Activated CD8-positive, alpha-beta memory T cell treated with anti-CD3 and anti-CD28 coated beads, Interleukin-2, amount 10 ng/mL, durations not matched to agents 7 days and 5 days (primary cell): Measurements from ENCODE around the gene PHF8. TPM values are rescaled to one million over a fixed set of nuclear protein-coding genes. Genes with fewer than 3 reads are reported as not detected.

Source experiments
- ATAC-seq: fragments of 150-1000 bp; cut with Tn5 transposase; one replicate; pipeline ENCODE4 v1.10.0; 2021; ENCODE audit warnings: moderate library complexity
- CTCF ChIA-PET: fragments of 350-600 bp; sonication (Branson Sonifier 250); formaldehyde crosslinking; loops from one replicate; lab custom pipeline; 2021; ENCODE audit warnings: antibody characterized with exemption; lab: Charles Lee
- DNase-seq: peaks from one replicate; pipeline ENCODE4 v3.0.0-alpha.2; 2020
- H3K27ac Mint-ChIP-seq: one replicate; pipeline ENCODE4 v1.8.0; 2021; ENCODE audit warnings: mild to moderate bottlenecking, mixed read lengths
- H3K27me3 Mint-ChIP-seq: one replicate; pipeline ENCODE4 v1.8.0; 2021; ENCODE audit warnings: mixed read lengths
- H3K36me3 Mint-ChIP-seq: one replicate; pipeline ENCODE4 v1.8.0; 2021; ENCODE audit warnings: mild to moderate bottlenecking, mixed read lengths
- H3K4me1 Mint-ChIP-seq: one replicate; pipeline ENCODE4 v1.8.0; 2021; ENCODE audit warnings: mixed read lengths
- H3K4me3 Mint-ChIP-seq: one replicate; pipeline ENCODE4 v1.8.0; 2021; ENCODE audit warnings: mild to moderate bottlenecking, moderate library complexity, mixed read lengths
- H3K9me3 Mint-ChIP-seq: one replicate; pipeline ENCODE4 v1.8.0; 2022; ENCODE audit warnings: low read depth, mixed read lengths
- total RNA-seq, 2 experiments: library from RNA; stranded (reverse); gene quantifications; one replicate each; pipeline ENCODE4 v1.2.3, GENCODE V29; 2021

PHF8 gene
- total RNA-seq, 2 experiments from 2014 or later = 42.9 to 44.9 TPM

DNA sequence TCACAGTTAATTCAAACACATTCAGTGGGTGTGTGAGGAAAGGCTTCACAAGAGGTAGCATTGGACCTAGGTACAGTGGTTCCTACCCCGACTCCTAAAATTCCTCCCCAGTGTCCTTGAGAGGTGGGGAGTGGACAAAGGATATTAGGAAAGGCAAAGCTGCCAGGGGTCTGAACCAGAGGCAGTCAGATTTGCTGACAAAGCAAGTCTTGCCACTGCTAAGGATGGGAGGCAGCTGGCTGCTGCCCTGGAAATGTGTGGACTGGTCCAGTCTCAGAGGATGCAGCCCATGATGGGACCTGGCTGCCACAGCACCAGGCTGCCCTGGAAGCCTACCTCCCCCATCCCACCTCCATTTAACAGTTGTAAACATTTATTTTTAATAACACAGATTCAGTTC, 4.1 kb upstream of the PHF8 start:
- DNase-seq = no peak
- CTCF ChIA-PET = no interaction called here
- no peak overlapping the region for H3K27ac Mint-ChIP-seq
- peaks cover 5% of the 10 kb centered on the region for H3K4me1 Mint-ChIP-seq
- H3K27me3 Mint-ChIP-seq = no peaks in the 10 kb centered on the region
- no peaks in the 10 kb centered on the region for H3K9me3 Mint-ChIP-seq
- ATAC-seq = no peak
- H3K36me3 Mint-ChIP-seq = no peaks in the 10 kb centered on the region
- H3K4me3 Mint-ChIP-seq = no peak overlapping the region

- H3K9me3 Mint-ChIP-seq = no peaks in the 10 kb centered on the region
- CTCF ChIA-PET = no interaction called here
- peaks cover 15% of the 10 kb centered on the region for H3K4me1 Mint-ChIP-seq
- no peak for ATAC-seq
- no peak for DNase-seq
- peak overlapping the region; percentile 95 for H3K27ac Mint-ChIP-seq
- no peaks in the 10 kb centered on the region for H3K27me3 Mint-ChIP-seq
- H3K4me3 Mint-ChIP-seq = peak overlapping the region; percentile 96
- H3K36me3 Mint-ChIP-seq = peaks cover 6% of the 10 kb centered on the region
Observed at GRCh38 chrX:54045563-54046228, 1.4 kb upstream of the PHF8 start.

DNA sequence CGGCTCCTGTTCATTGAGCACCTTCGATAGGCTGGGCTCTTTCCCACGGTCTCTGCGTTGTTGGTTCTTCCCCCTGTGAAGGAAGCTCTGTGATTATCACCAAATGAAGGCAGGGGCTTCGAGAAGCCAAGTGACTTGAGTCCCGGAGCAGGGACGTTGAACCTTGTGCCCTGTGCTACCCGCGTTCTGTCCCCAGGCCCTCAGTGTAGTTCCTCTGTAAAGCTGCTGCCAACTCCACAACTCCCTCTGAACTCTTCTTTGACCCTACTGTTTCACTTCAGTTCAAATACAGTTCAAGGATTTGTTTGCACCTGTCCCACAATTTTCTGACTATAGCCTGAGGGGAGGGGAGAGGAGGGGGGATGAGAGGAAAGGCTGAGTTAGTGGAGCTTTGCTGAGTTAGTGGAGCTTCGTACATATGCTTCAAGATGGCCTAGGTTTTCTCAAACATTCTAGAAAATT, 635 bp upstream of the PHF8 start:
- ATAC-seq (no peak), DNase-seq (no peak)
- Mint-ChIP-seq H3K4me3 (peak overlapping the region; percentile 96), H3K36me3 (peaks cover 10% of the 10 kb centered on the region), H3K27me3 (no peaks in the 10 kb centered on the region), H3K9me3 (no peaks in the 10 kb centered on the region), H3K27ac (peak overlapping the region; percentile 95), H3K4me1 (peaks cover 18% of the 10 kb centered on the region)
- CTCF ChIA-PET = interaction anchor here (1.2 kb wide), 1 partner anchor 955 kb away, joined by 3 read pairs; the partner anchor contains the start of gene APEX2

DNA sequence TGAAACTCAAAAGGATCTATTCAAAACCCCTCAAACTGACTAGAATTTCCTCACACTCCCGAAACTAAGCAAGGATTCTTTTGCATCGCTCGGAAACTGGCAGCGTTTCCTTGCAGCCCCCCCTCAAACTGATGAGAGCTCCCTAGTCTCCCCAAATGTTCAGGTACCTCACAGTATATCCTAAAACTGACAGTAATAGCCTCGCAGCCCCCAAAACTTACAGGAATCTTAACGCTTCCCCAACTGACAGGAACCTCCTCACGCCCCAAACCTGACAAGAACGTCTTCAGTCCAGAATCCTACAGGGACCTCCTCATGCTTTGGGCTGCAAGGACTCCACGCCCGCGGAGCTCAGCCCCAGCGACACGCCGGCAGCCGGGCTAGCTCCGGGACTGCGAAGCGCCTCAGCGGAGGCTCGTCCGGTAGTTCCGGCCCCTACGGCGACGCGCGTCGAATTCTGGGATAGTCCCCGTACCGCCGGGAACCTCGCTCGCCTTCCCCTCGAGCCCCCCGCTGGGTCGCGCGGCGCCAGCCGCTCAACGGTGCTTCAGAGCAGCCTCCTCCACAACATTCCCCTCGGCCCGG, 640 bp downstream of the PHF8 start:
- H3K27me3 Mint-ChIP-seq = no peaks in the 10 kb centered on the region
- H3K4me3 Mint-ChIP-seq = peak overlapping the region; percentile 96
- H3K4me1 Mint-ChIP-seq = peaks cover 18% of the 10 kb centered on the region
- H3K9me3 Mint-ChIP-seq = no peaks in the 10 kb centered on the region
- DNase-seq = no peak
- CTCF ChIA-PET = interaction anchor here (1.1 to 1.2 kb wide), 2 partner anchors 396 to 957 kb away, joined by 3 read pairs; partner anchors contain the start of genes APEX2 and TSR2
- peaks cover 10% of the 10 kb centered on the region for H3K36me3 Mint-ChIP-seq
- ATAC-seq = peak; percentile 13
- peak overlapping the region; percentile 95 for H3K27ac Mint-ChIP-seq

GRCh38 chrX:54043056-54043455, 1.2 kb downstream of the PHF8 start:
- Mint-ChIP-seq H3K27me3 (no peaks in the 10 kb centered on the region), H3K27ac (peak overlapping the region; percentile 95), H3K4me1 (peaks cover 18% of the 10 kb centered on the region), H3K4me3 (peak overlapping the region; percentile 96), H3K9me3 (no peaks in the 10 kb centered on the region), H3K36me3 (peaks cover 11% of the 10 kb centered on the region)
- CTCF ChIA-PET = interaction anchor here (1.0 to 1.1 kb wide), 2 partner anchors 44 to 397 kb away, joined by 3 read pairs; partner anchors contain the start of gene TSR2
- DNase-seq (peak; percentile 40), ATAC-seq (no peak)

DNA sequence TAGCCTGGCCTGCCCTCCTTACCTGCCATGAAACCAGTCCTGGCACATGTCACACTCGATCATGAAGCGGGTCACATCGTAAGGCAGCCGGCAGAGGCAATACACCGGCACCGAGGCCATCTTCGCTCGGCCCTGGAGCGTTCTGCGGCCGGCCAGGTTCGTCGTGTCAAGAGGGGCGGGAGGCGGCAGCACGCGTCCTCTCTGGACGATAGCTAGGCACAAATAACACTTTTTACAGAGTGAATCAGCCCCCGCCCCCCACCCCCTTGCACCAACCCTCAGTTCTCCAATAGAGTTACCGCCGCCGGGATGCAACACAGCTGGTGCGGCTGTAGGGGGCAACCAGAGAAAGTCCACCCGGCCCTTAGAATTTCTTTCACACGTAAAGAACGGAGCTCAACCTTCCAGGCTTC, 1.7 kb downstream of the PHF8 start:
- CTCF ChIA-PET = interaction anchor here (0.6 to 1.1 kb wide), 3 partner anchors 44 to 397 kb away, joined by 3 read pairs; partner anchors contain the start of gene TSR2
- Mint-ChIP-seq H3K4me1 (peaks cover 18% of the 10 kb centered on the region), H3K36me3 (peaks cover 13% of the 10 kb centered on the region), H3K27ac (peak overlapping the region; percentile 95), H3K27me3 (no peaks in the 10 kb centered on the region), H3K4me3 (peak overlapping the region; percentile 96), H3K9me3 (no peaks in the 10 kb centered on the region)
- DNase-seq = peak; percentile 63
- ATAC-seq = peak; percentile 11

DNA sequence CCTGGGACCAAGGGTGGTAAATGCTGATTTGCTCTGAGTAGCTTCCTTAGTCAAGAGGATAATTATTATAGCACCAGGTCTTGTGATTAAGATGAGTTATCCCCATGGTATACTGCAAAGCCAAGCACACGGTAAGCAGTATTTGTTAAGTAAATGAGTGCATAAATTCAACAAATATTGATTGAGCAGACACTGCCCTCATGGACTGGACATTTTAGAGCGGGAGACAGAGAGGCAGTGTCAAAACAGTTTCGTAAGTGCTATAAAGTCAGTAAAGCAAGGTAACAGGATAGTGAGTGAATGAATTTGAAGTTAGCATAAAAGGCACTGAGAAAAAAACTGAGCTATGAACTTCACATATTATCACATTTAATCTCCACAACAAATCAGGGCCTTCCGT, 13.9 kb downstream of the PHF8 start:
- CTCF ChIA-PET = no interaction called here
- Mint-ChIP-seq H3K4me3 (no peak overlapping the region), H3K27me3 (no peaks in the 10 kb centered on the region), H3K36me3 (peaks cover 41% of the 10 kb centered on the region), H3K4me1 (peaks cover 3% of the 10 kb centered on the region), H3K9me3 (no peaks in the 10 kb centered on the region), H3K27ac (no peak overlapping the region)
- ATAC-seq (no peak), DNase-seq (no peak)

DNA sequence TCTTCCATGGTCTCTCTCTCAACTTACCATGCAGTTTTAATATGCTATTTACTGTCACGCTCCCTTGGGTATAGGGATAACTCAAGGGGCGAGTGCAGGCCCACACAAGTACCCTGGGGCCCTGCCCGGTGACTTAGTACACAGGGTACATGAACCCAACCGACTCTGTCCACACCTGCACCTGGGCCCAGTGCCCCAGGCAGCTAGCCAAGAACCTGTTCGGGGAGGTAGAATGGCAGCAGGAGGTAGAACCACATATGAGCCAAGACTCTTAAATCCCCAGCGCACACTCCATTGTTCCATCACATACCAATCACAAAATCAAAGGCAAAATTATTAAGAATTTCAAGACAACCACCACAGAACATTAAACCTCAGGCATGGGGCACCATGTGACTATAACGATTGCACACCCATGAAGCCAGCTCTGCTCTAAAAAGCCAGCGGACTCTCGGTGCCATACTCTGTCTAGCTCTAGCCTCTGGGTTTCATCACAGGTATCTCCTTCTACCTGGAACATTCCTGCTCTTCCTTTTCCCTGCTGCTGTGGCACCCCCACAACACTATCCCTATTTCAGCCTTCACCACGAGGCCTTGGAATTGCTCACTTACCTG, 14.6 kb downstream of the PHF8 start:
- CTCF ChIA-PET = no interaction called here
- ATAC-seq (no peak), DNase-seq (no peak)
- Mint-ChIP-seq H3K27ac (no peak overlapping the region), H3K9me3 (no peaks in the 10 kb centered on the region), H3K4me1 (peaks cover 3% of the 10 kb centered on the region), H3K27me3 (no peaks in the 10 kb centered on the region), H3K36me3 (peaks cover 44% of the 10 kb centered on the region), H3K4me3 (no peak overlapping the region)

- no peak overlapping the region for H3K27ac Mint-ChIP-seq
- H3K4me1 Mint-ChIP-seq = peaks cover 3% of the 10 kb centered on the region
- CTCF ChIA-PET = no interaction called here
- H3K9me3 Mint-ChIP-seq = no peaks in the 10 kb centered on the region
- no peaks in the 10 kb centered on the region for H3K27me3 Mint-ChIP-seq
- H3K36me3 Mint-ChIP-seq = peaks cover 44% of the 10 kb centered on the region
- ATAC-seq (no peak), DNase-seq (no peak)
- H3K4me3 Mint-ChIP-seq = no peak overlapping the region
Observed at GRCh38 chrX:54024350-54024749, 19.9 kb downstream of the PHF8 start.

DNA sequence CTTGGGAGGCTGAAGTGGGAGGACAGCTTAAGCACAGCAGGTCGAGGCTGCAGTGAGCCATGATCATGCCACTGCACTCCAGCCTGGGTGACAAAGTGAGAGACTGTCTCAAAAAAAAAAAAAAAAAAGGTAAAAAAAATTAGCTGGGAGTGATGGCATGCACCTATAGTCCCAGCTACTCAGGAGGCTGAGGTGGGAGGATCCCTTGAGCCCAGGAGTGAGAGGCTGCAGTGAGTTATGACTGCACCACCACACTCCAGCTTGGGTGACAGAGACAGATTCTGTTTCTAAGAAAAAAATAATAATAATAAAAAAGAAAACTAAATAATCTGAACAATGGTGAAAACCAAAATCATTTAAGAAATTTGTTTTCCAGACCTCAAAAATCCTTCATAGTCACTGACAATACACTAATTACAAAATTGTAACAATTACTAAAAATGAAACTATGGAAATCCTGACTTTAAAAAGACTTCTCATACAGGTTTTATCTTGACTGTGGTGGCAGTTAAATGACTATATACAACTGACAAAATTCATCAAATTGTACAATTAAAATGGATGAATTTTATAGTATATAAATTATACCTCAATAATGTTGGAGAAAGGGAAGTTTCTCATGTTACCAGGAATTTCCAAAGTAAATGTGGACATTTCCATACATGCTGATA, 31.3 kb downstream of the PHF8 start:
- H3K4me3 Mint-ChIP-seq = no peak overlapping the region
- H3K4me1 Mint-ChIP-seq = peaks cover 10% of the 10 kb centered on the region
- DNase-seq (no peak), ATAC-seq (no peak)
- H3K36me3 Mint-ChIP-seq = peaks cover 36% of the 10 kb centered on the region
- no peaks in the 10 kb centered on the region for H3K9me3 Mint-ChIP-seq
- no peaks in the 10 kb centered on the region for H3K27me3 Mint-ChIP-seq
- no peak overlapping the region for H3K27ac Mint-ChIP-seq
- CTCF ChIA-PET = no interaction called here

GRCh38 chrX:54007682-54008081, 36.6 kb downstream of the PHF8 start:
- Mint-ChIP-seq H3K4me3 (no peak overlapping the region), H3K27ac (no peak overlapping the region), H3K4me1 (no peaks in the 10 kb centered on the region), H3K9me3 (no peaks in the 10 kb centered on the region), H3K36me3 (peaks cover 29% of the 10 kb centered on the region), H3K27me3 (no peaks in the 10 kb centered on the region)
- CTCF ChIA-PET = no interaction called here
- DNase-seq (no peak), ATAC-seq (no peak)

DNA sequence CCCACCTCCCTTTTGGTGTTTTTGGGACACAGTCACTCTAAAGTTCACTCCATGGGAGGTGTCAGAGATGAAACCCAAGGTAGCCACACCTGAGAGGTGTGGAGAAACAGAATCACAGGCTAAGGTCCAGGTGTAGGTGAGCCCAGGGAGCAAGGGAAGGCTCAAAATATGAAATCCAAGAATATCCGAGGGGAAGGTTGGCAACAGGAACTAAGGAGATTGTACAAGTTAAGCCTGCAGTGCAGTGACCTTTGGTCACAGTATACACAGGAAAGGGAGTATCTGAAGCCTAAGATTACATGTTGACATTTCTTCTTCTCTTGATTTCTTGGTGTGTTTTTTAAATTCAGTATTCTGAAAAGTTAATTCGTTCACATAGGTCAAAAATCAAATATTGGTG, 46.5 kb downstream of the PHF8 start:
- no peak overlapping the region for H3K4me3 Mint-ChIP-seq
- CTCF ChIA-PET = no interaction called here
- H3K27ac Mint-ChIP-seq = no peak overlapping the region
- H3K36me3 Mint-ChIP-seq = peaks cover 41% of the 10 kb centered on the region
- no peaks in the 10 kb centered on the region for H3K9me3 Mint-ChIP-seq
- DNase-seq = no peak
- no peaks in the 10 kb centered on the region for H3K27me3 Mint-ChIP-seq
- H3K4me1 Mint-ChIP-seq = peaks cover 3% of the 10 kb centered on the region
- no peak for ATAC-seq

- Mint-ChIP-seq H3K27ac (no peak overlapping the region), H3K36me3 (peaks cover 38% of the 10 kb centered on the region), H3K27me3 (no peaks in the 10 kb centered on the region), H3K4me1 (peaks cover 6% of the 10 kb centered on the region), H3K9me3 (no peaks in the 10 kb centered on the region), H3K4me3 (no peak overlapping the region)
- no peak for ATAC-seq
- CTCF ChIA-PET = no interaction called here
- no peak for DNase-seq
Observed at GRCh38 chrX:53992589-53992988, 51.7 kb downstream of the PHF8 start.
